HCT116 (cell line): ENCODE results near the gene CNR2. TPM values are rescaled to one million over a fixed set of nuclear protein-coding genes. Genes with fewer than 3 reads are reported as not detected.

Source experiments
- ATAC-seq: fragments of 200-7000 bp; cut with Tn5 transposase; 2 replicates; pipeline ENCODE4 v1.9.1; 2020; ENCODE audit warnings: mild to moderate bottlenecking, moderate library complexity
- BruUV-seq: library from RNA; stranded (reverse); fragments of 400-500 nt; replicated peaks from 2 replicates; lab custom pipeline; 2021; lab: Mats Ljungman, UMichigan
- CTCF ChIA-PET: fragments of 300-600 bp; sonication (Branson Sonifier 250); formaldehyde crosslinking; loops from one replicate; lab custom pipeline; 2021; ENCODE audit warnings: antibody characterized with exemption; lab: Charles Lee
- POLR2A ChIA-PET: fragments of 300-600, 350-600 bp; sonication (Branson Sonifier 250); formaldehyde crosslinking; loops from one replicate; lab custom pipeline; 2021; ENCODE audit warnings: antibody characterized with exemption; lab: Charles Lee
- RAD21 ChIA-PET, 2 experiments: fragments of 300-600 bp; sonication (Branson Sonifier 250); formaldehyde crosslinking; loops; one replicate each; lab custom pipeline; 2023; ENCODE audit warnings: low total read pairs in 2 of 2; ENCODE audit not compliant: uncharacterized antibody in 2 of 2, unreplicated experiment in 2 of 2, low non-redundant PET in 1 of 2; lab: Charles Lee
- DNase-seq: peaks from one replicate; pipeline ENCODE4 v3.0.0-alpha.2; 2010; ENCODE audit warnings: low read depth, low spot score
- H2AFZ ChIP-seq: fragments of 200-600 bp; shearing (Covaris generic), sonication (generic); 2 replicates; pipeline ENCODE4 v1.6.1; 2017; ENCODE audit warnings: low read depth, mixed run types, mixed read lengths, antibody characterized with exemption, low read length; ENCODE audit not compliant: poor library complexity, severe bottlenecking
- H3K27ac ChIP-seq: 2 replicates; pipeline ENCODE4 v1.5.1; 2012; ENCODE audit warnings: low read depth, low read length
- H3K27me3 ChIP-seq: fragments of 200-600 bp; sonication (generic); 2 replicates; pipeline ENCODE4 v1.6.1; 2016; ENCODE audit warnings: mixed run types, low read length, mixed read lengths; ENCODE audit not compliant: insufficient read depth
- H3K36me3 ChIP-seq, 2 experiments: fragments of 200-500 bp in 1 of 2; fragments of 200-600 bp in 1 of 2; sonication (Bioruptor generic) in 1 of 2; sonication (generic) in 1 of 2; 2 replicates each; pipeline versions ENCODE4 v1.5.1 to v1.6.1; 2014 to 2016; ENCODE audit warnings: low read length in 2 of 2, inconsistent platforms in 1 of 2, mixed read lengths in 1 of 2, mixed run types in 1 of 2; ENCODE audit not compliant: insufficient read depth in 2 of 2, control insufficient read depth in 1 of 2
- H3K4me1 ChIP-seq, 2 experiments: fragments of 200-600 bp in 1 of 2; sonication (generic) in 1 of 2; 2 replicates each; pipeline versions ENCODE4 v1.5.1 to v1.6.1; 2012 to 2017; ENCODE audit warnings: low read length in 2 of 2, inconsistent platforms in 1 of 2, mild to moderate bottlenecking in 1 of 2, mixed read lengths in 1 of 2, mixed run types in 1 of 2, moderate library complexity in 1 of 2; ENCODE audit not compliant: insufficient read depth in 2 of 2, control insufficient read depth in 1 of 2
- H3K4me2 ChIP-seq: fragments of 200-600 bp; sonication (generic); 2 replicates; pipeline ENCODE4 v1.6.1; 2017; ENCODE audit warnings: mixed run types, low read length, mixed read lengths
- H3K4me3 ChIP-seq, 2 experiments: fragments of 200-600 bp in 1 of 2; sonication (generic) in 1 of 2; replicated peaks in 1 of 2; 2 replicates each; pipeline ENCODE4 v1.5.1; 2011 to 2016; ENCODE audit warnings: low read length in 2 of 2, control low read depth in 1 of 2, low read depth in 1 of 2, mild to moderate bottlenecking in 1 of 2, mixed read lengths in 1 of 2, mixed run types in 1 of 2
- H3K79me2 ChIP-seq: fragments of 200-600 bp; sonication (generic); 2 replicates; pipeline ENCODE4 v1.6.1; 2017; ENCODE audit warnings: mild to moderate bottlenecking, mixed run types, low read length, moderate library complexity, mixed read lengths; ENCODE audit not compliant: insufficient read depth
- H3K9ac ChIP-seq: fragments of 200-600 bp; sonication (generic); 2 replicates; pipeline ENCODE4 v1.6.1; 2016; ENCODE audit warnings: low read length, mixed read lengths
- H3K9me2 ChIP-seq: fragments of 200-600 bp; sonication (generic), shearing (Covaris generic); 2 replicates; pipeline ENCODE4 v1.6.1; 2017; ENCODE audit warnings: mixed run types, mild to moderate bottlenecking, moderate library complexity; ENCODE audit not compliant: insufficient read depth
- H3K9me3 ChIP-seq, 2 experiments: fragments of 200-500 bp in 1 of 2; fragments of 200-600 bp in 1 of 2; sonication (Bioruptor generic) in 1 of 2; sonication (generic) in 1 of 2; 2 replicates each; pipeline ENCODE4 v1.6.1; 2014 to 2017; ENCODE audit warnings: low read length in 2 of 2, mixed read lengths in 2 of 2, inconsistent platforms in 1 of 2, low read depth in 1 of 2, mild to moderate bottlenecking in 1 of 2, mixed run types in 1 of 2, moderate library complexity in 1 of 2; ENCODE audit not compliant: control insufficient read depth in 1 of 2, insufficient read depth in 1 of 2
- H4K20me1 ChIP-seq: fragments of 200-600 bp; sonication (generic), shearing (Covaris generic); 2 replicates; pipeline ENCODE4 v1.6.1; 2017; ENCODE audit warnings: mixed run types, mild to moderate bottlenecking, moderate library complexity; ENCODE audit not compliant: insufficient read depth
- CBX3 ChIP-seq: IDR thresholded peaks from 2 replicates; pipeline ENCODE4 v1.6.1; 2012; ENCODE audit warnings: low read depth
- EGR1 ChIP-seq: IDR thresholded peaks from 2 replicates; pipeline ENCODE4 v1.6.1; 2012; ENCODE audit warnings: low read depth
- EZH2 ChIP-seq: fragments of 200-600 bp; sonication (generic); IDR thresholded peaks from 2 replicates; pipeline ENCODE4 v1.6.1; 2017; ENCODE audit warnings: antibody characterized with exemption, mixed run types
- EZH2phosphoT487 ChIP-seq: fragments of 200-600 bp; IDR thresholded peaks from 2 replicates; pipeline ENCODE4 v1.6.1; 2018; ENCODE audit warnings: antibody characterized with exemption, borderline replicate concordance
- JUND ChIP-seq: IDR thresholded peaks from 2 replicates; pipeline ENCODE4 v1.6.1; 2012
- POLR2A ChIP-seq: IDR thresholded peaks from 2 replicates; pipeline ENCODE4 v1.7.0; 2011; ENCODE audit warnings: borderline replicate concordance; ENCODE audit not compliant: insufficient read depth, insufficient read length; ENCODE audit errors: extremely low read depth
- POLR2AphosphoS5 ChIP-seq: IDR thresholded peaks from 2 replicates; pipeline ENCODE4 v1.6.1; 2011; ENCODE audit warnings: mild to moderate bottlenecking, low read depth, low read length, moderate library complexity
- REST ChIP-seq: IDR thresholded peaks from 2 replicates; pipeline ENCODE4 v1.6.1; 2012; ENCODE audit warnings: low read depth
- SIN3A ChIP-seq: IDR thresholded peaks from 2 replicates; pipeline ENCODE4 v1.6.1; 2012; ENCODE audit warnings: low read depth
- SP1 ChIP-seq: IDR thresholded peaks from 2 replicates; pipeline ENCODE4 v1.6.1; 2012; ENCODE audit warnings: low read depth
- SRF ChIP-seq: IDR thresholded peaks from 2 replicates; pipeline ENCODE4 v1.6.1; 2012; ENCODE audit warnings: low read depth
- TCF7L2 ChIP-seq: IDR thresholded peaks from 2 replicates; pipeline ENCODE4 v1.7.0; 2011; ENCODE audit warnings: borderline replicate concordance, inconsistent platforms; ENCODE audit not compliant: insufficient read depth, insufficient read length; ENCODE audit errors: extremely low read depth
- YY1 ChIP-seq: IDR thresholded peaks from 2 replicates; pipeline ENCODE4 v1.6.1; 2011; ENCODE audit warnings: low read length, low read depth, moderate library complexity, mild to moderate bottlenecking; ENCODE audit not compliant: insufficient replicate concordance; ENCODE audit errors: extremely low read depth
- ZFX ChIP-seq: fragments of 450-650 bp; IDR thresholded peaks from 2 replicates; pipeline ENCODE4 v1.6.1; 2017
- ZNF274 ChIP-seq: fragments of 200-500 bp; sonication (Bioruptor generic); IDR thresholded peaks from 2 replicates; pipeline ENCODE4 v1.6.1; 2014; ENCODE audit warnings: mild to moderate bottlenecking, low read depth, low read length, inconsistent platforms
- intact Hi-C: fragments of 100-400 bp; cut with micrococcal nuclease; formaldehyde crosslinking; loops from 2 replicates; pipeline ENCODE4 v1.10.0; 2022
- total RNA-seq: library from RNA; stranded (reverse); gene quantifications from one replicate; pipeline ENCODE4 v1.2.1, GENCODE V29; 2021; ENCODE audit not compliant: unreplicated experiment
- TF ChIP-seq, protein P1 (sequence below): IDR thresholded peaks from 2 replicates; pipeline ENCODE4 v1.6.1; 2012

CNR2 gene
- total RNA-seq, 1 experiment from 2014 or later: 0.05 TPM

DNA sequence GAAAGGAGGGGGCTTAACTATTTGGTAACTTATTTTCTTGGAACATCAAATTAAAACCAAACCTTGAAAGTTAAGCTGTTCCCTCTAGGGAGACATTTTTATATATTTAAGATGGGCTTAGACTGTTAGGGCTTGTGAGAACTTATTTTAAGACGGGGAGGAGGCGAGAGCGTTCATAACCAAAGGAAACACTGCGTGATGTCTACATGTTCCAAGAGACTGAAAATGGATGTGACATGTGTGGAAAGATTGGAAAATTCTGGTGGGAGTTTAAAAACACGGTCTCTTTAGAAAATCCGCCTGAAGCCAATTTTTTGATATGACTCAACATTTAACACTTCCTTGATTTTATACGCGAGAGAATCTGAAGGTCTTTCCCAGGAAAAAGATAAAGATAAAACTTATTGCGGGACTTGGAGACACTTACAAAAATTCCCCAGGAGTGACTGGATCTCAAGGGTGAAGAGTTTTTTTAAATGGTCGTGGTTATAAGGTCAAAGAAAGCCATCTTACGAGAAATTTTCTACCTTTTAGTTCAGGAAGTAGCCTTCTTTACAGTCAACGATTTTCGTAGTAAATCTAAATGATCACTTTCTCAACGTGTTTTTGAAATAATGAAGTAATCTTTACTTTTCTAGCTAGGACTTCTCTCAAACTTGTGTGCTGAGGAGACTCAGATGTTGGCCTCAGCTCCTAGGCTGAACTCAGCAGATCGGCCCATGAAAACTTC, 47.3 kb upstream of the CNR2 start (continued):
- TF ChIP-seq SRF (no peak), ZFX (no peak), SP1 (no peak), SIN3A (no peak), ZNF274 (no peak), EGR1 (no peak), EZH2 (no peak), TCF7L2 (no peak), EZH2phosphoT487 (no peak), CBX3 (no peak)
- TF ChIP-seq, protein P1, sequence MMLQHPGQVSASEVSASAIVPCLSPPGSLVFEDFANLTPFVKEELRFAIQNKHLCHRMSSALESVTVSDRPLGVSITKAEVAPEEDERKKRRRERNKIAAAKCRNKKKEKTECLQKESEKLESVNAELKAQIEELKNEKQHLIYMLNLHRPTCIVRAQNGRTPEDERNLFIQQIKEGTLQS: no peak

DNA sequence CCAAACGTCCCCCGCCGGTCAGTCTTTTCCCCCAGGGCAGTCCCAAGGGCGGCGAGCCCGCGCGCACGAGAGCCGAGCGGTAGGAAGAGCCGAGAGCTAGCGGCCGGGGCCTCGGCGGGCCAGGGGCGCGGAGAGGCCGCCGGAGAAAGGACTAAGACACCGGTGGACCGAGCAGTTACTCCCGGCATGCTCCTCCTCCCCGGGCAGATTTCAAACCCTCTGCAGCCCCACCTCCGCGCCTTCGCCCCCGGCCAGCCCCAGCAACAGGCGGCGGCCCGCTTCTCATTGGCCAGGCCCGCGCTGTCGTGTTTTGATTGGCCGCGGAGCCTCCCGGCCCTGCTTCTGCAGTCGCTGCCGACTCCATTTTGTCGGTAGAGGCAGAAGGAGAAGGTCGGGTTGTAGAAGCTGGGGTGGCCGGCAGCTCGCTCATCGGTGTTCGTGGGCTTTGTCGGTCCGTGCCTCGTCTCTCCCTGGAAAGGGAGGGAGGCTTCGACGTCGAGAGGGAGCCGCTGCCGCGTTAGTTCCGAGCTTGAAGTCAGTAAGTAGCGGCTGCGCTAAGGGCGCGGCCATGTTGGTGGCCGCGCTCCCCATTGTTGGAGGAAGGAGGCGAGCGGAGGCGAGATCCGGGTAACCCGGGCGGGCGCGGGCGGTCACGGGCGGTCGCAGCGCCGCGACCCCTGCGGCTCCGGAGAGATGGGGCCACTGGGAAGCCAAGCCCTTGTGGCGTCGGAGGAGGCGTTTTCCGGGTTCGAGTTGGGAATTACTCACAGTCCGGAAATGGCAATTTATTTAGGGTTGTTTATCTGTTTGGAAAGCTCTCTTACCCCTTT, 46.5 kb upstream of the CNR2 start, which contains the start of gene PNRC2:
PNRC2 (plus strand) TSS at position 368 of the 830 bp plus-strand sequence. CDS start 1,630 bp downstream, outside the sequence.
- Histone ChIP-seq H3K27ac (peak within 1 kb of the TSS; percentile 94), H3K4me1 (peaks cover 20 to 35% of the 10 kb centered on the region in 2 experiments), H3K9ac (peak within 1 kb of the TSS; percentile 99), H3K4me3 (peak within 1 kb of the TSS; percentile 86 to 97), H3K36me3 (peaks cover 11 to 14% of the 10 kb centered on the region in 2 experiments), H3K4me2 (peak within 1 kb of the TSS; percentile 94), H4K20me1 (no peaks in the 10 kb centered on the region), H3K9me3 (no peaks in the 10 kb centered on the region), H2AFZ (no peak within 1 kb of the TSS), H3K27me3 (no peaks in the 10 kb centered on the region), H3K9me2 (no peaks in the 10 kb centered on the region), H3K79me2 (peaks cover 31% of the 10 kb centered on the region)
- CTCF ChIA-PET: no interaction called here
- no TSS peak for BruUV-seq
- POLR2A ChIA-PET: interaction anchor here (0.8 to 1.8 kb wide), 4 partner anchors 9 to 397 kb away, joined by 3 to 6 read pairs (median 3); no protein-coding TSS in a partner anchor
- DNase-seq (peak; percentile 86), ATAC-seq (peak; percentile 92)
- RAD21 ChIA-PET: no interaction called here
- TF ChIP-seq SP1 (peak; percentile 87), REST (no peak), SRF (no peak), EGR1 (peak; percentile 84), JUND (peak; percentile 44), ZFX (peak; percentile 53; the same call in 1 of the 2 replicates), POLR2AphosphoS5 (peak; percentile 93), ZNF274 (no peak), SIN3A (peak; percentile 77), YY1 (peak; percentile 94), POLR2A (peak; percentile 87)
- intact Hi-C loops: no loop called here
